GM12891 (cell line): ENCODE measurements around the gene GRIK3.

ENCODE experiments used
- DNase-seq: peaks from one replicate; pipeline ENCODE4 v3.0.0; 2011; ENCODE audit warnings: low spot score; ENCODE audit not compliant: insufficient read length
- FAIRE-seq: peaks from 2 replicates; lab custom pipeline; 2011; peaks lifted over from hg19 to GRCh38; lab: Jason Lieb, UNC
- PAX5 ChIP-seq: IDR thresholded peaks from 2 replicates; pipeline ENCODE4 v1.6.1; 2011; ENCODE audit warnings: low read length, moderate library complexity, mild to moderate bottlenecking; ENCODE audit not compliant: insufficient read depth, severe bottlenecking
- POLR2A ChIP-seq: IDR thresholded peaks from 2 replicates; pipeline ENCODE4 v1.6.1; 2011; ENCODE audit warnings: low read depth, low read length, control low read depth
- POLR2AphosphoS5 ChIP-seq: IDR thresholded peaks from 2 replicates; pipeline ENCODE4 v1.6.1; 2011; ENCODE audit warnings: low read depth, low read length, control low read depth
- POU2F2 ChIP-seq: IDR thresholded peaks from 2 replicates; pipeline ENCODE4 v1.6.1; 2011; ENCODE audit warnings: low read depth, mild to moderate bottlenecking, control low read depth, low read length, moderate library complexity
- SPI1 ChIP-seq: IDR thresholded peaks from 2 replicates; pipeline ENCODE4 v1.6.1; 2011; ENCODE audit warnings: low read depth, low read length, control low read depth
- TAF1 ChIP-seq: IDR thresholded peaks from 2 replicates; pipeline ENCODE4 v1.6.1; 2011; ENCODE audit warnings: low read depth, low read length, control low read depth

The GRIK3 gene

GRCh38 chr1:36874271-36875060 is 159.8 kb downstream of the GRIK3 start:
- DNase-seq (no peak), FAIRE-seq (no peak)
- no peak for TF ChIP-seq POLR2A
- no peak for TF ChIP-seq PAX5
- TF ChIP-seq POLR2AphosphoS5 = no peak

GRCh38 chr1:36872858-36873257 is 161.5 kb downstream of the GRIK3 start:
- TF ChIP-seq POU2F2 = no peak
- no peak for TF ChIP-seq PAX5
- TF ChIP-seq SPI1 = no peak
- DNase-seq = no peak
- no peak for FAIRE-seq

GRCh38 chr1:36872126-36872754 is 162.1 kb downstream of the GRIK3 start:
- no peak for FAIRE-seq
- no peak for DNase-seq

GRCh38 chr1:36871146-36871971 is 163.0 kb downstream of the GRIK3 start:
- no peak for TF ChIP-seq SPI1
- no peak for TF ChIP-seq PAX5
- no peak for TF ChIP-seq POLR2A
- no peak for TF ChIP-seq TAF1
- no peak for TF ChIP-seq POU2F2
- no peak for TF ChIP-seq POLR2AphosphoS5
- DNase-seq (no peak), FAIRE-seq (no peak)

More at GRCh38 chr1:36872126-36872754, 162.1 kb downstream of the GRIK3 start:
- TF ChIP-seq SPI1 (no peak), TAF1 (no peak), PAX5 (no peak), POLR2A (no peak), POU2F2 (no peak), POLR2AphosphoS5 (no peak)

GRCh38 chr1:36869826-36870225 is 164.5 kb downstream of the GRIK3 start:
- FAIRE-seq = no peak
- no peak for DNase-seq
- TF ChIP-seq POLR2A = no peak
- no peak for TF ChIP-seq TAF1
- TF ChIP-seq POU2F2 = no peak
- TF ChIP-seq SPI1 = no peak
- TF ChIP-seq POLR2AphosphoS5 = no peak
- TF ChIP-seq PAX5 = no peak

- FAIRE-seq = no peak
- no peak for DNase-seq
- TF ChIP-seq POU2F2 (no peak), TAF1 (no peak)
Observed at GRCh38 chr1:36869054-36869453, 165.3 kb downstream of the GRIK3 start.

- no peak for FAIRE-seq
- no peak for DNase-seq
- TF ChIP-seq POLR2A = no peak
- TF ChIP-seq POLR2AphosphoS5 = no peak
- TF ChIP-seq POU2F2 = no peak
- no peak for TF ChIP-seq SPI1
- TF ChIP-seq TAF1 = no peak
- no peak for TF ChIP-seq PAX5
Observed at GRCh38 chr1:36867575-36867974, 166.7 kb downstream of the GRIK3 start.

- TF ChIP-seq POLR2AphosphoS5 (no peak), POLR2A (no peak), SPI1 (no peak)
Observed at GRCh38 chr1:36866169-36866814, 168.0 kb downstream of the GRIK3 start.

GRCh38 chr1:36865602-36865900 is 168.8 kb downstream of the GRIK3 start:
- DNase-seq = no peak
- FAIRE-seq = no peak
- TF ChIP-seq POLR2A (no peak), SPI1 (no peak), POLR2AphosphoS5 (no peak)

More at GRCh38 chr1:36866169-36866814, 168.0 kb downstream of the GRIK3 start:
- FAIRE-seq (no peak), DNase-seq (no peak)
